ENCODE measurements around the gene CCNL1. TPM values are rescaled to one million over a fixed set of nuclear protein-coding genes. Genes with fewer than 3 reads are reported as not detected.

CCNL1 gene
- total and polyA plus RNA-seq, 2 donors (not counting 3 experiments of a cell fraction or from before 2014, with no cell fraction given) = 119 to 137 TPM

- TF ChIP-seq JUN (IDR thresholded peaks at IDR 0.05; ENCODE audit: borderline replicate concordance, insufficient read depth, insufficient read length, low read depth) (no peak), FOS (IDR thresholded peaks at IDR 0.05; ENCODE audit: borderline replicate concordance, insufficient read depth, low read length) (no peak), MAX (IDR thresholded peaks at IDR 0.05; ENCODE audit: insufficient read depth, insufficient read length) (no peak), CTCF (IDR thresholded peaks at IDR 0.05; ENCODE audit: extremely low read depth in 1 of 2, insufficient read depth in 1 of 2, low read depth in 1 of 2, low read length in 2 of 2) (no peak), MYC (IDR thresholded peaks at IDR 0.05; ENCODE audit: low read depth, low read length) (no peak), POLR2A (IDR thresholded peaks at IDR 0.05; ENCODE audit: low read depth, low read length) (no peak), GATA2 (IDR thresholded peaks at IDR 0.05; ENCODE audit: insufficient read depth, insufficient read length, low read depth, low read length) (no peak), EZH2 (IDR thresholded peaks at IDR 0.05; ENCODE audit: borderline replicate concordance, low read depth, low read length, severe bottlenecking) (no peak), POLR2AphosphoS5 (IDR thresholded peaks at IDR 0.05; ENCODE audit: insufficient read depth, low read depth, low read length) (no peak)
- no peak for FAIRE-seq
- intact Hi-C loops (cut with micrococcal nuclease) (no loop called here), dilution Hi-C loops (cut with MboI; ENCODE audit: extremely low pct_ligation_motif_present, low sequenced_read_pairs) (no loop called here)
- Histone ChIP-seq H3K9ac (replicated peaks; ENCODE audit: extremely low read depth, insufficient read depth, low read length) (no peak overlapping the region), H3K4me1 (ENCODE audit: control insufficient read depth, extremely low read depth, insufficient read depth, low read length) (peaks cover 8% of the 10 kb centered on the region), H4K20me1 (replicated peaks; ENCODE audit: control insufficient read depth, extremely low read depth, insufficient read depth, low read length) (no peaks in the 10 kb centered on the region), H3K4me2 (ENCODE audit: insufficient read depth, low read length) (no peak overlapping the region), H3K79me2 (ENCODE audit: control insufficient read depth, insufficient read depth, low read length) (no peaks in the 10 kb centered on the region), H3K9me3 (replicated peaks; ENCODE audit: control insufficient read depth, insufficient read depth, low read length) (no peaks in the 10 kb centered on the region), H3K36me3 (ENCODE audit: control insufficient read depth in 2 of 2, extremely low read depth in 1 of 2, insufficient read depth in 2 of 2, low read length in 2 of 2) (no peaks in the 10 kb centered on the region), H3K4me3 (replicated peaks in 1 of 3; ENCODE audit: insufficient read depth in 1 of 3, low read depth in 1 of 3, low read length in 3 of 3) (no peak overlapping the region), H3K27me3 (ENCODE audit: control insufficient read depth in 2 of 2, insufficient read depth in 2 of 2, low read length in 2 of 2) (no peaks in the 10 kb centered on the region), H3K27ac (ENCODE audit: insufficient read depth, low read depth, low read length) (no peak overlapping the region), H2AFZ (ENCODE audit: low read depth, low read length) (no peak overlapping the region), H3K9me1 (replicated peaks; ENCODE audit: control insufficient read depth, extremely low read depth, insufficient read depth, low read length) (no peaks in the 10 kb centered on the region)
- CTCF ChIA-PET = interaction anchor here (1.6 to 1.8 kb wide), 4 partner anchors 8 to 24 kb away, joined by 4 to 6 read pairs (median 5); no protein-coding TSS in a partner anchor
- POLR2A ChIA-PET = no interaction called here
- no peak for DNase-seq (ENCODE audit: low read depth, low spot score)
- no TSS peak for BruUV-seq (replicated peaks)
These were observed 47.4 kb downstream of the CCNL1 start for GRCh38 chr3:157112536-157112935.

All from endothelial cell of umbilical vein (primary cell).